NCI-H748 (cell line): ENCODE measurements around the gene MPZL2.

Experiments used
- DNase-seq: peaks from one replicate; lab custom pipeline; 2025; ENCODE audit not compliant: unreplicated experiment; lab: John Stamatoyannopoulos, UW

MPZL2 gene

DNA sequence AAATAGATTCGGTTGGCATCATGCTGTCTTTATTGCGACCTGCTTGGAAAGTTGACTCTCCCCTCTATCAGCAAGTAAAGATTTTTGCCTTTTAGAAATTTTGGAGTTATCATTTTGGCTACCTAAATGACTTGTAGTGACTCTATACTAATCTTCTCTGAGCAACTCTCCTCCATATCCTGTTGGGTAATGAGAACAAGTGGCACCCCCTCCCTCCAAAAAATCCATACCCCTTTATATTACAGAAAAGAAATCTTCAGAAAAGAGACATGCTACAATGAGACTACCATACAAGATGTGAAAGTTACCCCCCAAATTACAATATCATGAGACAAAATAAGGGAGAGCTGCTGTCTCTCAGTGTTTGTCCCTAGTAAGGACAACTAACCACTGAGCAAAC is 40.5 kb downstream of the MPZL2 start:
- DNase-seq, result no peak

DNA sequence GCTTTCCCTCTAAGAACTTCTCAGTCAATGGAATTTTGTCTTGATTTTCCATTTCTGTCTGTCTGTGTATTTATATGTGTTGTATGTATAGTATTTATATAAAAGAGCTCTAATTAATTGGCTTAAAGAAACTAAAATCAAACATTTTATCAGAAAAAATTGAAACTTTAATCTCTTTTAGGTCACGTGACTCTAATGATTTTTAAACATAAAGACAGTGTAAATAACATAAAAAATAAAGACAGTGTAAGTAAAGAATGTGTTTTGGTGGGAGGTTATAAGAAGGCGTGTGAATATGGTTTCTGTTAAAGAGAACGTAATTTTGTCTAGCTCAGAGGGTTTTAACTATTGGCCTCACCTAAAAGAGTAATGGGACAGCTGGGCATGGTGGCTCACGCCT is 41.7 kb downstream of the MPZL2 start:
- no peak for DNase-seq

DNA sequence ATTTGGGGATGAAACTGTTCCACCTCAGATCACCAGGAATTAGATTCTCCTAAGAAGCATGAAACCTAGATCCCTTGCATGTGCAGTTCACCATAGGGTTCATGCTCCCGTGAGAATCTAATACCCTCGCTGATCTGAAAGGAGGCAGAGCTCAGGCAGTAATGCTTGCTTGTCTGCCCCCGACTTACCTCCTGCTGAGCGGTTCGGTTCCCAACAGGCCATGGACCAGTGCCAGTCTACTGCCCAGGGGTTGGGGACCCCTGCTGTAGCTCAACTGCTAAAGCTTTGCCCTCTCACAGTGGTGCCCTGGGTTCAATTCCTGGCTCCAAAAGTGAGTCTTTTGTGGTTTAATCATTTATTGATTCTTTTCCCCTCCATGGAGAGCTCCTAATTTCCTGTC is 42.7 kb downstream of the MPZL2 start:
- no peak for DNase-seq

DNA sequence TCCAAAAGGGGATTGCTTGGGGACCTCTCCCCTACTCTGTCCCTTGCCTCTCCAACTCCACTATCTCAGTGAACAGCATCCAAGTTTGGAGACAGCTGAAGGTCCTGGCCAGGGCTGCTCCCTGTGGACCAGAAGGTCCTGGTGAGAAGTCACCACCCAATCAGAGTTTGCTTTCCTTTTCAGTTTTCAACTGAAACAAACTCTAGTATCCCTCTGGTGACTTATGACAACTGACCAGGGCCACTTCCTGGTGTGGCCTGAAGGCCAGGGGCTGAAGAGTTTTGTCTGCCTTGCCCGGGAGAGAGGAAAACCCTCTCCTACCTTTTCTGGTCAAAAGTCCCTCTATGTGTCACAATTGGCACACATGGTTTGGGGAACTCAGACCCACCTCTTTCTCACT is 44.4 kb downstream of the MPZL2 start:
- DNase-seq, result no peak

DNA sequence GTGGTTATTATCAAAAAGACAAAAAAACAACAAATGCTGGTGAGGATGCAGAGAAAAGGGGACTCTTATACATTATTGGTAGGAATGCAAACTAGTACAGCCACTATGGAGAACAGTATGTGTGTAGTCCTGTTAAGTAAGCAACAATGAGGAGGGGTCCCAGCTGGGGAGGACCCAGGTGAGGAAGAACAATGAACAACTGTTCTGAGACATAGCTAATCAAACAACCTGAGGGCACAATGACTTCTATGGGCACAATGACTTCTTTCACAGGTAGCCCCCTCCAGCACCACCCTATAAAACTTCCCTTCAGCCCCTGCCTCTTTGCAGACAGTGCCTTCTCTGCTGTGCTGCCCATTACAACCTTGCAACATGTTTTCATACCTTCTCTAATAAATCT is 44.9 kb downstream of the MPZL2 start:
- no peak for DNase-seq

DNA sequence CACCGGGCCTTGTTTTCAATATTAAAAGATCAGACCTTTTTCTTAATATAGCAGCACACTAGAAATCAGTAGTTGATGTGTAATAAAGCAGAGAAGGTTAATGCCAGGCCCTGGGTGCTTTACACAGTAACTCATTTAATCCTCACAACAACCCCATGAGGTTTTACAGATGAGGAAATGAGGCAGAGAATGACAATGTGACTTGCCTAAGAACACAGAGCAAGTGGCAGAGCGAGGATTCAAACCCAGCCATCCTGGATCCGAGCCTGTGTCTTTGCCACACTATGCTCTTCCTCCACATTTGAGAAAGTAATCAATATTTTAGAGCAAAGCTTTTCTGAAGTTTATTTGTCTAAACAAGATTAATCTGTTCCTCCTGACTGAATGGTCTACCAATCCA is 46.5 kb downstream of the MPZL2 start:
- DNase-seq, result no peak

DNA sequence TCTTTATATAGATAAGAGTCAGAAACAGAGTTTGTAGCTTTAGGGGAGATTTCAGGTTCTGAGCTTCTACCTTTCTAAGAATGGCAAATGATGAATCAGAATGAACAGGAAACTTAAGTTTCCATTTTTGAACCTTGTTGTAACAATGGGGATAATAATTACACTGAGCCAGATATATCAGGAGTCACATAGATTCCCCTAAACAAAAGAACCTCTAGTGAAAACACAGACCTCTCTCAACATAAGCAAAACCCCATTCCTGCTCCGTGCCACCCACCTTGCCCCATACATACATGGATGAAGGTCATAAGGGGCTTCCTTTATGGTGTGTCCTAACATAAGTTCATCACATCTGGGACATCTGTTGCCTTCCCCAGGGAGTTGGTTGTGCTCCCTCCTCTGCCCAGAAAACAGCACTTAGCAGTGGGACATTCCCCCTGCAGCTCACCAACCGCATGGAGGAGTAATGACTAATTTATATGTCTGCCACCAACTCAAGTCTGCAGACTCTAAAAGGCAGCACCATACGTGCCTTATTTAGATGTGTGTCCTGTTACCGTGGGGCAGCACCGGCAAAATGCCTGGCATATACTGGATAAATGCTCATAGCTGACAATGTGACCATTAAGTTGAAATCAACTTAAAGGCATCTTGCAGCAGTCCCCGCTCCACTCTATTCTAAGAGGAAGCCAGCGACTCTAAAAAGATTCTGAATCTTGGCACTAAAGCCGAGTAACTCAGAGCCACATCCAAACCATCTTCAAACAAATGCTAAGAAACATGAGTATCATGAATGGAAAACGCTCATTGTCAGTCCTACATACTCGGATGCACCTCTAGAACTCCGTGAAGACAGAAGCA is 47.2 kb downstream of the MPZL2 start:
- no peak for DNase-seq

DNA sequence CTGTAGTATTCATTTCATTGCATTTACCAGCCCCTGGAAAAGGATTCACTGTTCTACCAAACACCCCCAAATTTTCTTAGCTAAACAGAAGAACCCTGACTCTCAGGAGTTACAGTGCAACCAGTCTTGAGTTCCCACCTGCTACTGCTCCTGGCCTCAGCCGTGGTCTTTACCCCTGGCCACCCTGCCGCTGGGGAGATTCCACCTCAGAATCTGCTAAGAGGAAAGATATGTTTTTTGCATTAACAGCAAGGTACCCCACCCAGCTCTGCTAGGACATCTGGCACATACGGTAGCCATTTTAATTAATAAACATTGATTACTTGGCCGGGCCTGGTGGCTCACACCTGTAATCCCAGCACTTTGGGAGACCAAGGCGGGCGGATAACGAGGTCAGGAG is 48.3 kb downstream of the MPZL2 start:
- DNase-seq, result no peak

DNA sequence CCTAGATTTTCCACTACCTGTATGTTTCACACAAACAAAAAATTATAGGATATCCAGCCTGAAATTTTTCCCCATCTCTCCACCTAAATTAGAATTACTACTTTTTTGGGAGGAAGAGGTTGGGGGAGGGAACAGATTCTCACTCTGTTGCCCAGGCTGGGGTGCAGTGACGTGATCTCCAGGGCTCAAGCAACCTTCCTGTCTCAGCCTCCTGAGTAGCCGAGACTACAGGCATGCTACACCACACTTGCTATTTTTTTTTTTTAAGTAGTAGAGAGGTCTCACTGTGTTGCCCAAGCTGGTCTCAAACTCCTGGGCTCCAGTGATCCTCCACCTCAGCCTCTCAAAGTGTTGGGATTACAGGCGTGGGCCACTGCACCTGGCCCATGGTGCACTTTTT is 48.8 kb downstream of the MPZL2 start:
- DNase-seq, result no peak

DNA sequence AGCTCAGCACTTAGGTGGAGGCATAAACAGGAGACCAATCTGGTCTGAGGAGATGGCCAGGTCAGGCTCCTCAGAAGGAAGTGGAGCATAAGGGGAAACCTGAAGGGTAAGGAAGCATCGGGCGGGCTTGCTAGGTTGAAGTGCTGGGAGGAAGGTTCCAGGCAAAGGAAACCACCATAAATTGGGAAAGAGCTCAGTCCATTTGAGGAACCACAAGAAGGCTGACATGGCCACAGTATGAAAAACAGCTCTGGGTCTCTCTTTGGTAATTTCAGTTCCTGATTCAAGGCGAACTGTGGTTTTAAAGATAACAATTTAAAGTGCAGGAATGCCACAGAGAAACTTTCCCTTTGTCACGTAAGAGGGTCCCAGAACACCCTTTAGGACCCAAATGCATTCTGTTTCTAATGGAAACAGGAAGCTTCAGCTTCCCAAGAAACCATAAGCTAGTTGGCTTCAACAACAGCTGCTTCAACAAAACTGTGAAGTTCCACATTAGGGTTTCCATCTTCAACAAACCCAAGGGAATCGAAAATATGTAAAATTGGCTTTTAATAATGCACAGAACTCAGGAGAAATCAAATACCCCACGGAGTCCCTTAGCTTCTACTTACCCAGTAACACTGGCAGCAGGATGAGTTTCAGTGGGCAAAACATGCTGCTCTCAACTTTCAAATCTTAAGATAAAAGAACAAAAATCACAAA is 49.7 kb downstream of the MPZL2 start:
- DNase-seq, result no peak

DNA sequence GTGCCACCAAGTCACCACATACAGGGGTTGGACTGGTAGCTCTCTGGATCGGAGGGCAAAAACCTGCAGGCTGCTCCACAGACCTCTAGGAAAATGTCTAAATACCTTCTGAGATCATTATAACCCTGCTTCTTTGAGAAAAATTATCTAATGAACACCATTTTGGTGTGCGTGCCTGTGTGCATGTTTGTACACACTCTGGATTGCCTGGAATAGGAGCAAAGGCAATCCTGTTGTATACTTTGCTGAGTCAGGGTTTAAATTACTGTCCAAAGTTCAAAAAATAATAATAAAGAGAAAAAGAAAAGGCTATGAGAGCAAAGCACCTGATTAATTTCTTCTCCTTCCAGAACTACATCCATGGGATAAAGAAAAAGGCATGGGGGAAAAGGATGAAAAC is 50.3 kb downstream of the MPZL2 start:
- no peak for DNase-seq

DNA sequence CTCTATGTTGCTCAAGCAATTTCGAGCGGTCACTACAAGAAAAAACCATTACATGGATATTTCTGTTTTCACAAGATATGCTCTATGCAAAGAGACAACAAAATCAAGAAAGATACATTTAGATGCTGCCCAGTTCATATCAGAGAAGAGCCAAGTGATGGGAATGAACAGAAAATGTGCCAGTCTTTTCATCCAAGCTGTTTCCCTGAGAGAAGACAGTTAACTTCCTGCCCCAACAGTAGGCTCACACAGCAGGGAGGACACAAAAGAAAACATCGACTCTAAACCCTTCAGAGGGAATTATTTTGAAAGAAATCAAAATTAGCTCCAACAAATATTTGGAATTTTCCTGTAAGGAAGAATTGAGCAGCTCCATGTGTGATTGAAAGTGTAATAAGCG is 50.9 kb downstream of the MPZL2 start:
- no peak for DNase-seq

DNA sequence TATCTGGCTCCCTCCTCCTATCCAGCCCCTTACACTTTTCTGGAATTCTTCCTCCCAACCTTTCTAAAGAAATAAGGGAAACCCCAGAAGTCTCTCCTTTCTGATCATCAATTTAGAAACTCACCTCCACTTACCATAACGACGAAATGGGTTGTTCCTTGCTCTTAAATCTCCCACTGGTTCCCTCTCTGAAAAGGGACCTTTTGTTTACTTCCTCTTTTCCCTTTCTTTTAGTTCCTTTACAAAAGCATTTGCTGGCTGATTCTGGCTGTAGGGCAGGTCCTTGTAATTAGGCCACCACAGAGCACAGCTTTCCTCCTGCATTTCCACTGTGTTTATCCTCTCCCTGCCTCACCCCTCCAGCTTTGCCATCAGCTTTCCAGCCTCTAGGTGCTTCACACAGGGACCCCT is 51.3 kb downstream of the MPZL2 start:
- no peak for DNase-seq

DNA sequence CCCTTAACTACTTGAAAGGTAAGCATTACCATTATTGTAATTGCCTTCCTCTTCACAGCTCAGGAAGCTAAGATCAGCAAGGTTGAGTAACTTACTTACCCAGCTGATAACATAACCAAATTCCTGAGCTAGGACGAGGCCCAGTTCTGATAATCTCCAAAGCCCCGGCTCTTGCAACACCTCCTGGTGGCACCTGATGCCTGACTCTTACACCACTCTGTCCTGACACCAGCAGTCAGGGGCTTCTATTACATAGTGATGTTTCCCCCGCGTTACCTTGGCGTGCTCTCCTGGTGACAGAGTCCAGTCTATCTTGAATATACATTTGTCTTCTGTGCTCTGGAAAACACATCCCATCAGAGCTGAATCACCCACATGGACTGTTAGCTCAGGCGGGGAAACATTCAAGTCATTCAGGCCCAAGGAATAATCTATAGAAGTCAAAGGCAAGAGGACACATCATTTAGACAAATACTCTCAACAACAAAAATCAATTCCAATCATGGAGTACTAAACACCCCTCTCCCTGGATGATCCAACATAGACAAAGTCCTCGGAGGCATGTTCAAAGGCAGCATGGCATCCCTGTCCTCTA is 51.9 kb downstream of the MPZL2 start:
- DNase-seq, result no peak

DNA sequence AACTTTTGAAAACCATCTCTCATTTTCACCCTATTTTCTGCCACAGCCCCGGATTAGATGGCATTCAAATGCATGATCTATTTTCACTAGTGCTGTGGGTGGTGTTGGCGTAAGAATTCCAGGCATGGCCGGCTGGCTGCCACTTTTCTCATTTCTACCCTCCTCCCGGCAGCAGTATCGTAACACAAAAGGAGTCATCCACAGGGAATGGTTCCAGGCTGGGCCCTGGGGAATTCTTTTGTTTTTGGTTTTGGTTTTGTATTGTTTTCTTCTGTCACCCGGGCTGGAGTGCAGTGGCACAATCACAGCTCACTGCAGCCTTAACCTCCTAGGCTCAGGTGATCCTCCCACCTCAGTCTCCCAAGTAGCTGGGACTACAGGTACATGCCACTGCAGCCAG is 53.1 kb downstream of the MPZL2 start:
- DNase-seq, result no peak

DNA sequence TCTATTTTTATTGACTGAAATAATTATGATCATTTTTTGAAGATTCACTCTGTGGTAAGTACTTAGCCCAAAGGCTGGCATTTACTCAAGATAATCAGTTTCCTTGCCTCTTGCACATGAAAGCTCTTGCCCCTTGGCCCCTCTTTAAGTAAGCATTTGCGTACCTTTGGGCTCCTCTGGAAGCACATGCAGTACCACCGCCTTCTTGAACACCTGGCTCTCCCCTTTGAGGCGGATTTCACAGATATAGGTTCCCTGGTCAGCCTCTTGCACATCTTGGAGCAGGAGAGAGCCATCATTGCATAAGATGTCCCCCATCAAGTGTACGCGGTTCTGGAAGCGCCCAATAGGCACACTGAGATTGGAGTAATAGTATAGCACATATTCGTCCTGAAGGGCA is 53.8 kb downstream of the MPZL2 start:
- DNase-seq, result no peak

DNA sequence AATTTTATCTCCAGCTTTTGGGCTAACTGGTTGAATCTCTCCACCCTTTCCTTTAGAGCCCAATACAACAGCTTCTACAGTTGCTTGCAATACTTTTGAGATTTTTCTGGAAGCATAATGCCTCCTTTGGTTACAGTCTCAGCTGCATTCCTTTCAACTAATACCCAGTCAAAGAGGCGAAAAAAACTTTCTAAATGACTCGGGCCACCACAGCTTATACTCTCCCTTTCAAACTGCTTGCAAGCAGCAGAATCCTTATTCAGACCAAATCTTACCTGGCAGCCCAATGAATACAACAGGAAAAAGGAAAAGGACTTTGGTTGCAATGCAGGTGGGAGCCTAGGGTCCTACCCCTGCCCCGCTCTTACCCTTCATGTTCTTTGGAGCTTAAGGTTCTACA is 55.1 kb downstream of the MPZL2 start:
- no peak for DNase-seq

DNA sequence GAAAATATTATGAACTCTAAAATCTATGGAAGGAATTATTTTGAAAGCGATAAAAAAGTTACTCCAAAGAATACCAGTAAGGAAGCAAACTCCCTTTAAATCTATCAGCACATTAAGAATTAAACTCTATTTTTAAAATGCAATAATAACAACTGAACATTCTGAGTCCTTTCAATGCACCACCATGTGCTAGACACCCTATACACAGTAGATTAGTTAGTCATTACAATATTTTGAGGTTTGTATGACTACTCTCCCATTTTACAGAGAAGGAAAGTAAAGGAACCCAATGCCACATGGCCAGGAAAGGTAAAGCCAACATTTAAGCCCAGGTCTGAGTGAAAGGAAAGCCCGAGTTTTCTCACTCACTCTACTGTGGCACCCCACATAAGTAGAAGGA is 57.0 kb downstream of the MPZL2 start:
- no peak for DNase-seq

DNA sequence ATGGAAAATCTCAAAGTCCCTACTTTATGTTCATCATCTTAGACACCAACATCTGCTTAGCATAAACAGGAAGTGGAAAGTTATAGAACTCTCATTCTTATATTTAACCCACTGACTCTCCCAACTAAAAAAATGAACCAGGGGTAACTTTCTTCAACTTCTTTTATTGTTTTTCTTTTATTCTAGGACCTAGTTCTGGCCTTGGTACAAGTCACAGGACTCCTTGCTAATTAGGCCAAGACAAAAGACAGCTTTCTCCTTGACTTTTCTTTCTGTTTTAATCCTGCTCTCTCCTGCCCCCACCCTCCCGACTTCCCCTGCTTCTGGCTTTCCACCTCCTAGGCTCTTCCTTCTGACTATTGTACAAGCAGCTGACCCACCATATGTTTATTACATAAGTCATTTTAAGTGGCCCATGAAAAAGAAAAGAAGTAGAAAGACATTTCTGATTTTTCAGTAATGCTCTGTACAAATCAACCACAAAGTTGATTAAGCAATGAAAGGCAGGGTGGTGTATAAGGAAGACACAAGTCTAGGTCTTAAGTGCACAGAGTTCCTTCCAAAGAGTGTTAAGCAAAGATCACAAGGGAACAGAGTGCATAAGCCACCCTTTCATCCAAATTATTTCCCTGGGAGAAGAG is 57.6 kb downstream of the MPZL2 start:
- DNase-seq, result no peak

DNA sequence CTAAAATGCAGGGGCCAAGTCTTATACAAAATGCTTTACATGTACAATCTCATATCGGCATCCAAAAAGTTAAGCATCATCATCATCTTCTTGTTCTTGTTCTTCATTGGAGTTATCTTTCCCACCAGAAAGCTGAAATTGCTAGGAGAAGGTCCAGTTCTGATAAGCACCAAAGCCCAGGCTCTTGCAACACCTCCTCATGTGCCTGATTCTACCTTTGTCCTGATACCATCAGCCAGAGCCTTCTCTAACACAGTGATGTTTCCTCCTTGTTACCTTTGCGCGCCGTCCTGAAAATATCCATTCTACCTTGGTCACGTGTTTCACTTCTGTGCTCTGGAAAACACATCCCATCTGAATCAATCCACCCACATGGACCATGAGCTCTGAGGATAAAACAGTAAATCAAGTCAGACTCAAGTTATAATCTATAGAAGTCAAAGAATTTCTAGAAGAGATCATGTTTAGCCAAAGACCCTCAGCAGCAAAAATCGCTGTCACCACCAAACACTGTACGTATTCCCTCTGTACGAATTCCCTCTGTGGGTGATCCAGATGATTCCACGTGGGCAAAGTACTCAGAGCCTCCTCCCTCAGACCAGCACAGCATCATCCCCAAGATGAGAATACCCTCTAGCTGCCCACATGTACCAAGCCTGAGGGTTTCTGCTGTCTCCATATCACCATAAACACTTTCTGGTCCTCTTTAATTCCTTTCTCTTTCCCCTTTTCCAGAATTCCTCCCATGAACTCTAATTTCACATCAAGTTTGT is 58.3 kb downstream of the MPZL2 start:
- no peak for DNase-seq
